ENCODE measurements around the gene SIRT3.

GRCh38 chr11:199782-200181 is 36.4 kb downstream of the SIRT3 start:
- no peak for TF ChIP-seq CTCF (IDR thresholded peaks at IDR 0.05; ENCODE audit: insufficient read depth, low read length, poor library complexity, severe bottlenecking)
- TF ChIP-seq EZH2phosphoT487 (conservative IDR thresholded peaks at IDR 0.05; ENCODE audit: low read length): no peak

All from SU-DHL-6 (cell line).